NCI-H1930 (cell line): ENCODE measurements around the gene ARHGDIG.
"Not testable (repeated sequence)": the region's sequence is repeated elsewhere in the genome, so short reads cannot be mapped to it uniquely, and the experiment has no call there.

ENCODE experiments used
- DNase-seq, 2 experiments: peaks; one replicate each; lab custom pipeline; 2025; lab: John Stamatoyannopoulos, UW

The ARHGDIG gene

GRCh38 chr16:330741-331140 lies 50.4 kb downstream of the ARHGDIG start:
- DNase-seq: no peak

- not testable (repeated sequence) for DNase-seq
These were observed 50.9 kb downstream of the ARHGDIG start for GRCh38 chr16:331181-331814.
